GM19372 (cell line): ENCODE measurements around the gene ELOVL5.
"Not testable (repeated sequence)": the region's sequence is repeated elsewhere in the genome, so short reads cannot be mapped to it uniquely, and the experiment has no call there.

Experiments
- ATAC-seq: cut with Tn5 transposase; IDR thresholded peaks from one replicate; pipeline ENCODE4 v1.9.1; 2021; ENCODE audit warnings: mild to moderate bottlenecking, low read depth, moderate library complexity; ENCODE audit not compliant: unreplicated experiment

ELOVL5 gene

GRCh38 chr6:53309901-53310300, 38.8 kb downstream of the ELOVL5 start:
- no peak for ATAC-seq

DNA sequence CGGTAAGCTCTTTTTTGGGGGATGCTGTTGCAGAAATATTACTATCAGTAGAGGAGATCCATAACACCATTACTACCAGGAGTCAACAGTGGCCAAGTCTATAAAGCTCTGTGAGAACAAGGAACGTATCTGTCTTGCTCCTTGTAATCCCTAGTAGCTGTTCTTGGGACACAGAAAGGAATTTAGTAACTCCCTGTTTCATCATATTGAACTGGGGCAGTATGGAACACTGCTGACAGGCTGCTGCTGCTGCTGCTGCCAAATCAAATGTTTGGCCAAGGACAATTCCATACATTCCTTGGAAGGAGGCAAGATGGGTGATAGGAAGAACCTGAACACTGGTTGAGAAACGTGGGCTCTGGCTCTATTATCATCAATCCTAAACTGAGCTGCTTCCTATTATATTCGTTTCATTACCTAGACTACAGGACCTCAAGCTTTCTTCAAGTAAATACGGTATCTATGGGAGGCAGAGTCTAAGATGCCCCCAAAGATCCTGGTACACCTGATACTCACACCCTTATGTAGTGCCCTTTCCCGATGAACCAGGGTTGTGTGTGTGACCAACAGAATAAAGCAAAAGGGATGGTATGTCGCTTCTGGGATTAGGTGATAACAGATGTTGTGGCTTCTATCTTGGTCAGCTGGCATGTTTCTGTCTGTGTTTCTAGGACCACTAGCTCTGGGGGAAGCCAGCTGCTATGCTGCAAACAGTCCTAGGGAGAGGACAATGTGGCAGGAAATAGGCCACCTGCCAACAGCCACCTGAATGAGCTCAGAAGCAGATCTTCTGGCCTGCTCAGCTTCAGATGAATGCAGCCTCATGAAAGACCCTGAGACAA, 39.5 kb downstream of the ELOVL5 start:
- ATAC-seq = peak; percentile 68

DNA sequence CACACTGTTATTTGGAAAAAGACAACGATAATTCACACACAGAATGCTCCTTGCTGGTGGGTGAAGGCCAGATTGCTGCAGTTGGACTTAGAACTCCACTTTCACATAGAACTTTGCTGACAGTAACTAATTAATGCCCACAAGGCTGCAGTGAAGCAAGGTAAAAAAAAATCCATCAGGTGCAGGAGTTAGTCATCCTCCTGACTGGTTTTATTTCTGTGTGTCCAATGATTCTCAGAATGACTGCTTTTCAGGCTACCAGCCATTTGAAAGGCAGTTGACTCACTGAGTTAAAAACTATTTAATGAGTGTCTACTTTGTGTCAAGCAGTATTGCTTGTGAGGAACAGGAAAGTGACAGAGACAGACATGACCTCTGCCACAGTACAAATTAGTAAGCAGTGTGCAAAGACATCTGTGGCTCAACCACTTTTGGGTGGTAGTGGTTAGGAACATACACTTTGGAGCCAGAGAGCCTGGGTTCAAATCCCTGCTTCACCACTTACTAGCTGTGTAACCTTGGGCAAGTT, 41.9 kb downstream of the ELOVL5 start:
- ATAC-seq = peak; percentile 44

- ATAC-seq = not testable (repeated sequence)
Observed at GRCh38 chr6:53306217-53306616, 42.5 kb downstream of the ELOVL5 start.

DNA sequence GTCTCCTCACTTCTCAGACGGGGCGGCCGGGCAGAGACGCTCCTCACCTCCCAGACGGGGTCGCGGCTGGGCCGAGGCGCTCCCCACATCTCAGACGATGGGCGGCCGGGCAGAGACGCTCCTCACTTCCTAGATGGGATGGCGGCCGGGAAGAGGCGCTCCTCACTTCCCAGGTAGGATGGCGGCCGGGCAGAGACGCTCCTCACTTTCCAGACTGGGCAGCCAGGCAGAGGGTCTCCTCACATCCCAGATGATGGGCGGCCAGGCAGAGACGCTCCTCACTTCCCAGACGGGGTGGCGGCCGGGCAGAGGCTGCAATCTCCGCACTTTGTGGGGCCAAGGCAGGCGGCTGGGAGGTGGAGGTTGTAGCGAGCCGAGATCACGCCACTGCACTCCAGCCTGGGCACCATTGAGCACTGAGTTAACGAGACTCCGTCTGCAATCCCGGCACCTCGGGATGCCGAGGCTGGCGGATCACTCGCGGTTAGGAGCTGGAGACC, 43.2 kb downstream of the ELOVL5 start:
- ATAC-seq = not testable (repeated sequence)

GRCh38 chr6:53304953-53305352, 43.8 kb downstream of the ELOVL5 start:
- not testable (repeated sequence) for ATAC-seq

GRCh38 chr6:53302678-53303360, 45.9 kb downstream of the ELOVL5 start:
- ATAC-seq = no peak

GRCh38 chr6:53301801-53302537, 46.8 kb downstream of the ELOVL5 start:
- no peak for ATAC-seq

GRCh38 chr6:53300656-53301551, 47.8 kb downstream of the ELOVL5 start:
- no peak for ATAC-seq

- no peak for ATAC-seq
Observed at GRCh38 chr6:53299331-53300005, 49.3 kb downstream of the ELOVL5 start.

DNA sequence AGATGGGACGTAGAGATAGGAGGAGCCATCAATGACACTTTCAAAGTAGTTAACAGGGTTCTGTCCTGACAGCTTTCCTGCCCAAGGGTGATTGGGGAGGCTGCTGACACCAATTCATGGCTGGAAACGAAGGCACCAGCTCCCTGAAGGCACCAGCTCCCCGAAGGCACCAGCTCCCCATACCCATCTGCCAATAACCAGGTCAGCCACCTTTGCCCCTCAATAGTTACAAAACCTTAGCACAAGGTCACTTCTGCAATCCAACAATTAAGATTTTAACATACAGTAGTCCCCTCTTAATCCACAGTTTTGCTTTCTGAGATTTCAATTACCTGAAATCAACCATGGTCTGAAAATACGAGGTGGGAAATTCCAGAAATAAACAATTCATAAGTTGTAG, 51.7 kb downstream of the ELOVL5 start:
- no peak for ATAC-seq

GRCh38 chr6:53295176-53295575, 53.6 kb downstream of the ELOVL5 start:
- no peak for ATAC-seq

- no peak for ATAC-seq
Observed at GRCh38 chr6:53294611-53295010, 54.1 kb downstream of the ELOVL5 start.

DNA sequence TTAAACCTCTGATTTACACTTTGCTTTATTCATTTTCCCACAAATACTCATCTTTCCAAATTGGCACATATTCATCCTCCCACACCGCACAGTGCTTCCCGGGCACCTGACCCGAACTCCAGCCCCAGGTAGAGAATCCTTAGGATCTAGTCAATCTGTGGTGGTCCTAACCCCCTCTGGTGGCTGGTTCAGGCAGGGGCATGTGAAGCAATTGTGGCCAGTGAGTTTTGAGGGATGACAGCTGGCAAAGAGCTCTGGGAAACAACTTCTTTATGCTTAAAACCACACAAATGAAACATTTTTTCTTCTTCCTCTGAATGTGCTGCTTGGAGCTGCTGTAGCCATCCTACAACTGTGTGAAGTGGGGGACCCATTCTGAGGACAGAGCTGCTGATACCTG, 54.7 kb downstream of the ELOVL5 start:
- no peak for ATAC-seq

GRCh38 chr6:53293691-53294090, 55.1 kb downstream of the ELOVL5 start:
- ATAC-seq = no peak

DNA sequence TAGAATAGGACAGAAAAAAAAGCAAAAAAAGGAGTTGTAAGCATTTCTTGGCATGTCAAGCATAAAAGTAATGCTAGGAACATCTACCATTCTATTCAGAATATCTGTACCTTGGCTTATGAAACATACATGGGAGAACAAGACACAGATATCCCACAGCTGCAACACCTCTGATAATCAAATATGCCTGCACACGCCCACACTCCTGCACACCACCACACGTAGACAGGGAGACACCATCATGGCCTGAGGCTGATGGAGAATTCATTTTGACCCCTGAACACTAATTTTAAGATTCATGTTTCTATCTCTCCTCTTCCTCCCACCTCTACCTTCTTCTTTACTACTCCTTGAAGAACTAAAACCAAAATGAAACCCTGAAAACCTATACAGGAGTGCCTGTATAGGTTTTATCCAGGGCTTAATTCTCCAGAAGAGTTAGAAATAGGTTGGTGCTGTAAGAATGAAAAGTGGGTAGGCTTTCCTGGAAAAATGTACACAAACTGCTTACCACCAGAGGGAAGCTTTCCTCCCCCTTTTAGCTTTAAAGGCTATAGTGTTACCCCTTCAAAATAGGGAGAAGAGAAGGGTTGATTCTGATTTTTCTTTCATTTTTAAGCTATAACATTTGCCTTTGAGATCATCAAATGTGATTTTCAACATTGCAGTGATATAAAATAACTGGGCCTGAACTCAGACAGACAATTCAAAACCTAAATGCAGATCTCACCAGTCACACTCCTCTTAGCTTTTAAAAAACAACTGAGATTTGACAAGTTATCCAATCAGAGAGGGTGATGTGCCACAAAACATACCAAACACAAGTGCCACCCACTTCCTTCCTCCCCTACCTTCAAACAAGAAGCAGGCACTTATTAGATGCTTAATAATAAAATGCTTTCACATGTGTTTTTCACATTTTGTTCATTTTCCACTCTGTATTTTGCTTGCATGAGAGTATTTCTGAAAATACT, 57.9 kb downstream of the ELOVL5 start:
- ATAC-seq = no peak

- ATAC-seq = no peak
Observed at GRCh38 chr6:53287336-53288225, 61.2 kb downstream of the ELOVL5 start.
